NCI-H2107 treated with DMSO at 0.1 percent for 48 hours (cell line): Measurements from ENCODE around the gene MYEOV.

ENCODE experiments used
- DNase-seq: peaks from one replicate; lab custom pipeline; 2025; ENCODE audit not compliant: unreplicated experiment; lab: John Stamatoyannopoulos, UW

The MYEOV gene

DNA sequence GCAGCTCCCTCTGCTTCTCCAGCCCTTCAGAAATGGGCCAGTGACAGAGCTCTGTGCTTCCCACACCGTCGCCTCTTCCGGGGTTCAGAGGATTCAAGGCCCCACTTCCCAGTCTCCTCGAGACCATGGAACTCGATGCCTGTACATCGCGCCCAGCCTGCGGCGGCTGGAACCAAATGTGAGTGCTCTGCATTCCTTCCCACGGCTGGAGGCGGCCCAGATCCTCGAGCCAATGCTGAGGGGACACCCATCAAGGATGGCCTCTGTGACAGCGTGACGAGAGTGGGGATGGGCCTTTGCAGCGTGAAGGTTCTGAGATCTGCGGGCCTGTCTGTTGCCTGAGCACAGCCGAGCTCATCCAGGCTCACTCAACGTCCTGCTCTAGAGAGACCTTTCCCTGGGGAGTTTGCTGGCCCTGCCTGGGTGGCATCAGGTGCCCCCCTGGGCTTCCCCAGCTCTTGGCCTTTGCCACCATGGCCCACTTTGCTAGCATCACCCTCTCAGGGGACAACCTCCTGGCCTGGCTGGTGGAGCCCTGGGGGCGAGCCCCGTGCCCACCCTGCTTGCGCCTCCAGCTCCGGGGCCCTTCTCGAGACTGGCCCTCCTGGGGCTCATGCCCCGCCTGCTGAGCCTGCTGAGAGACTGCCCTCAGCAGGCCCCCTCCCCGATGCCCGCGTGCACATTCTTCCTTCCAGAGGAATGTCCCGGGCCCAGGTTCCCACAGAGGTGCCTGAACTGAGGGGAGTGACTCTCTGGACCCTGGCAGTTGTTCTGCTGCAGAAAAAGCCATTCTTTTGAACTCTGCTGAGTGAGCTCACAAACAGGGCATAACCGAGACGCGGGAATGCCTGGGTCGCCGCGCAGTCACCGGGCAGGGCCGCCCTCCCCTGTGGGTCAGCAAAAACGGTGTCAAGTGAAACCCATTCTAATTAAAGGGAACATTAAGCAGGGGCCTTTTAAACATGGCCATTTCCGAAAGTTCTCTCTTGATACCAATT is 7.3 kb upstream of the MYEOV start:
- no peak for DNase-seq

DNA sequence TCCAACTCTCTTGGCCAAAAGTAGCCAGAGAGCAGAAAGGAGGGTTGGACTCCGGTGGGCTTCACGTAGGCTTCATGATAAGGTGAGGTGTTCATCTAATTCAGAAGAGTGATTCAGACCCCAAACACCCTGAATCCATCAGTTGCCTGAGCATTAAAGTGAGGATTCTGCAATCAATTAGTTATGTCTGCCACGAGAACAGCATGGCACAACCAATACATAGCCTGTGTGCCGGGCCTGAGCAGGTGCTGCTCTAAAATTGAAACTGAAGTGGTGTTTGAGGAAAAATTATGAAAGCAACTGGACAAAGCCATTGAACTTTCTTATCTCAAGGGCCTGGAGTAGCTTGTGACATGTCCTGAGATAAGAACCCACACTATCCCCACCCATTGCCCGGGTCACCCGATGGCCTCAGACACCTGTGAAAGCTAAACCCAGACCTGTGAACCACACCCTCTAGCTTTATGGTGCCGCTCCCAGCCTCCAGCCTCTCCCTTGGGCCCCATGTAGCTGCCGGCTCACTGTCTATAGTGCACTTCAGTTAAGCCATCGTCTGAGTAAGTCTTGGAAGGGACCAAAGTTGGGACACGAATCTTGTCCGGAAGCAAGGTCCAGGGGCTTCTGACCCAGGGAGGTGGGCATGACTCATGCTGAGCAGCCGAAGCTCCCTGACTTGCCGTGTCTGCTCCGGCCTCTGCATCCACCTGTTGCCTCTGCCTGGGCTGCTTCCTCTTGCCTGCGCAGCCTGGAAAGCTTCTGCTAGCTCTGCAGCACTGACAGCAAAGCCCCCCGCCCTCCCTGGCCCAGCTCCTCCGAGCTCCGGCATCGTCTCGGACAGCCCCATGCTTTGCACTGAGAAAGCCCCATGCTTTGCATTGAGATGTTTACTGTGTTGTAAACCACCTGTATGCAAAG is 5.7 kb upstream of the MYEOV start:
- no peak for DNase-seq

DNA sequence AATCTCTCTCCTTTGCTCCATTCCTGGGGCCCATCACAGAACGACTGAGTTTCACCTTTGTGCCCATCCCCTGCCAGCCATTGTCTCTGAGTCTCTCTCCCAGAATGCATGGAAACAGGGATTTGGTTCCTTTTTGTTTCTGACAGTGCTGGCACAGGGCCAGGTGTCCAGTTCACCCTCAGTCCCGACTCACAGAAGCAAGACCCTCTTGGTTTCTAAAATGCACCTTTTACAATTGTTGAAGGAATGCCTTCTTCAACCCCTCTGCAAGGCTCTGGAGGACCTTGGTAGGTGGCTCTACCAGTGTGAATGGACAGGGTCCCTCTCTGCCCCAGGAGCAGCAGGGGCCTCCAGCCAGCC is 5.1 kb upstream of the MYEOV start:
- DNase-seq, result no peak

DNA sequence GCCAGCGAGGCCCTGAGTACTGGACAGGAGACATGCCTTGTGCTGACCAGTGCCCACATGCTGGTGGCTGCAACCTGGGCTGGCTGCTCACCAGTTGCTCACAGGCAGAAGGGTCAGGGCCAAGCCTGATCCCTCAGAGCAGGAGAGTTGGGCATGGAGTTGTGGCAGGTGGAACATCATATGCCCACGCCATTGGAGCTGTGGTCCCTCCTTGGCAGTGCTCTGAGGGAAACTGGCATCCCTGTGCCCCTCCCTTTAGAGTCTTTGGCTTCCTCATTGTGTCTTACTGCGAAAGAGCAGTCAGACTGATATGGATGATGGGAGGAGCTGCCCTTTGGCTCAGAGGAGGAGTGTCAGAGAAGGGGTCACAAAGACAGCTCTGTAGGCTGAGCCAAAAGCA is 3.1 kb upstream of the MYEOV start:
- DNase-seq, result no peak

DNA sequence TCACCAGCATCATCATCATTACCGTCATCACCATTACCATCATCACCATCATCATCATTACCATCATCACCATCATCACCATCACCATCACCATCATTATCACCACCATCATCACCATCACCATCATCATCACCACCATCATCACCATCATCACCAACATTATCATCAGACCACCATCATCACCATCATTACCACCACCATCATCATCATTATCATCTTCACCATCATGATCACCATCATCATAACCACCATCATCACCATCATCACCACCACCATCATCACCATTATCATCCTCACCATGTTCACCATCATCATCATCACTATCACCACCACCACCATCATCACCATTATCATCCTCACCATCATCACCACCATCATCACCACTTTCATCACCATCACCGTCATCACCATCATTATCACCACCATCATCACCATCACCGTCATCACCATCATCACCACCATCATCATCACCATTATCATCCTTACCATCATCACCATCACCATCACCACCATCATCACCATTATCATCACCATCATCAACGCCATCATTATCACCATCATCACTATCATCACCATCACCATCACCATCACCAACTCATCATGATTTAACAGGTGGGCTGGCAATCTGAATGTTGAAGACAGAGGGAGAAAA is 2.4 kb upstream of the MYEOV start:
- DNase-seq, result no peak

DNA sequence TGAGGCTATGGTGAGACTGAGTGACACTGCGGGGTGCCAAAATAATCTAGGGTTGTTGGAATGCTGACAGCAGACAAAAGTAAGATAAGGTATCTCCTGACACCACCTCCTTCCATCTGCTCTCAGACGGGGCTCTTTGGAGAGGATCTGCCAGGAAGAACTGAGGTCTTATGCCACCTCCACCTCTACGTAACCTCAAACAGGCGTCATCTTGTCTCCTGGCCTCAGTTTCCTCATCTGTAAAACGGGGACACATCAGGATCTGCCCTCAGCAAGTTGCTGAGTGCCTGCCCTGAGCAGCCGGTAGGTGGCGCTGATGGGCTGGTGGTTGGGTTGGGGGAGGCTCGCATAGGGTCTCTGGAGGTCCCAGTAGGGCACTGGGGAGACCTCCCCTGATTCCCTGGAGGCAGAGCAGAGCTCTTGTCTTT is 1.7 kb upstream of the MYEOV start:
- no peak for DNase-seq

DNA sequence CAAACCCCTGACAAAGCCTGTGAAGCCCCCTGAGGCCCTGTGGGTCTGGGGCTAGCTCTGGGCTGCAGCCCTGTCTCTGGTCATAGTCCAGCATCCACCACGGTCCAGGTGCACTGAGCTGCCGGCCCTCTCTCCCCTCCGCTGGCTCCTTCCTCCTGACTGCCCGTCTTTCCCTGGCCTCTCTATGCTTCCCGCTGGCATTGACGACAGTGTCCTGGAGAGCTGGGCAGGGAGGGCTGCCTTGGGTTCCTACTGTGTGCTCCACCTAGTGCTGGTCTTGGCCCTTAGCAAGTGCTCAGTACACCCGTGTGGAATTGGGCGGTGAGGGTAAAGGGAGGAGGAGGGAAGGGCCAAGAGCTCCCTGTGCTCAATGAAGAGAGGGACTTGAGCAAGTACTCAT is 868 bp upstream of the MYEOV start:
- DNase-seq, result no peak

DNA sequence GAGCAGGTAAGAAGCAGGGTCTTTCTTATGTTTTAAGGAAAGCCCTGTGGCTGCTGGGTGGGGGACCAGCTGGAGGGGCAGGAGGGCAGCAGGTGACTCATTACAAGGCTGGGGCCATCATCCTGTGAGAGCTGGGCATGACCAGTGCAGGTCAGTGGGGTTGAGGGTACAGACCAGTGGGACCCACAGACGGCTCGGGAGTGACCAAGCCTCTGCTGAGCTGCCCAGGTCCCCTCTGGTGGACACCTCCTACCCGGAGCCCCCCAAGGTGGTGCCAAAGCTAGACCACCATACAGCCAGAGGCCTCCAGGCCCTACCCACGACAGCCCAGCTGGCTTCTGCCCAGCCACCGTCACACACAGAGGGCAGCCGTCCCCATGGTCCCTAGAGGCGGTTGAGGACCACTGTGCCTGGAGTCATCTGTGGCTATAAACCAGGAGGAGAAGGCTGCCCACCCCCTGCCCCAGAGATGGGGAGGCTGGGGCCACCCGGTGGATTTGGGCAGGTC is 670 bp downstream of the MYEOV start:
- no peak for DNase-seq

DNA sequence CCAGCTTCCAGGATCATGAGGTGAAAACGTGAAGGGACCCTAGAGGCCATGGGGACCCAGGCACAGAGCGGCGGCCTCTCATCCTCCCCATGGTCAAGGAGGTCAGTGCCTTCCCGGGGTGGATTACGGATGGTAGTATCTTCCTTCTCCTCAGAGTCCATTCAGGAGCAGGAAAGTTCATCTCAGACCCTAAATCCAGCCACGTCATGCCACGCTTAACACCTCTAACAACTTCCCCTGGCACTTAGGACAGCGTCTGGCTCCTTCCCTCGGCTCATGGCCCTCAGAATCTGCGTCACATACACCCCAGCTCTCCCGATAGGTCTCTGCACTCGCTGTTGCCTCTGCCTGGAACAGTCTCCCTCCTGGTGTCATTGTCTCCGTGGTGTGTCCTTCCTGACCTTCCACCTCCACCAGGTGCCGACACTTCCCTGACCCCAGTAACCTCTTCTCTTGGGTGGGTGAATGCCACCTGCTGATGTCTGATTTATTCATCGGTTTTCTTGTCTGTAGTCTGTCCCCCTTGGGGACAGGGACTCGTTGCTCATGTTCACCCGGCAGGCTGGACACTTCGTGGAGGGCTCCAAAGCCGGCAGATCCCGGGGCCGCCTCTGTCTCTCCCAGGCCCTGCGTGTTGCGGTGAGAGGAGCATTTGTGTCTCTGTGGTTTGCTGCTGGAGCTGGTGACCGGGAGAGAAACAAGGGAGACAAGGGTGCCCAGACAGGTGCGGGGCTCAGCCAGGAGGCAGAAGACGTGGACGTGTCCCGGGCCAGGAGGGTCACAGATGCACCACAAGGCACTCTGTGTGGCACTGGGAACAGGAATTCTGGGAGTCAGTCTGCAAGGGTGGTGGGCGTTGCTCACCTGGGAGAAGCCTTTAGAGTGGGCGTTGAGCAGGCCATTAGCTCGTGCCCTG is 1.4 kb downstream of the MYEOV start:
- DNase-seq, result no peak

DNA sequence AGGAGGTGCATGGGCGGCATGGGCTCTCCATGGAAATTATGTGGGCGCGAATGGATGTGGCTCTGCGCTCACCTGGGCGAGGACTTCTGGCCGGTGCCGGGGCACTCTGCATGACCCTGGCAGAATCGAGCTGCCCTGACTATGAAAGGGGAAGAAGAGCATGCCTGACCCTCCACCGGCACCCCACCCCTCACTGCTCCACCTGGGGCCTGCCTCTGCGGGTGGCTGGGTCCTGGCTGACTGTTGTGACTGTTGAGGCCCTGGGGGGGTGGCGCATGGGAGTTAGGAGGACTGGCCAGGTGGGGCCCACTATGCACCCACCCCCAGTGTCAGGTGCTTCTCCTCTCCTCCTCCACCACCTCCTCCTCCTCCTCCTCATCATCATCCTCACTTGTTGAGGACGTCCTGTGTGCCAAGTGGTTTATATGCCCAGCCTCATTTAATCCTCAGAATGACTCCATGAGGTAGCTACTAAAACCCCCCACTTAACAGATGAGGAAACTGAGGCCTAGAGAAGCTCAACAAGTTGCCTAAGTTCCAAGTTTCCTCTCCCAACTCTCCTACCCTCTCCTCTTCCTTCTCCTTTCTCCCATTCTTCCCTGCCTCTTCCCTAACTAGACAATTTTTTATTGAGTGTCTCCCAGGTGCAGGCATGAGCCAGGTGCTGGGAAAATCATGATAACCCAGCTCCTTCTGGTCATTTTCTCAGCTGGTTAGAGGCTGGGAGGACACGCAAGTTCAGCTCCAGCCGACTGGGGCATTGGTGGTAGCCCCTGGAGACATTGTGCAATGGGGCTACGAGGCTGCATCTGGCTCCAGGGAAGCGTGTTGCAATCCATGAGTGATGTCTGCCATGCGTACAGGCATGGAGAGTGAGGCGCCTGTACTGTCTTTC is 2.3 kb downstream of the MYEOV start:
- DNase-seq, result no peak

DNA sequence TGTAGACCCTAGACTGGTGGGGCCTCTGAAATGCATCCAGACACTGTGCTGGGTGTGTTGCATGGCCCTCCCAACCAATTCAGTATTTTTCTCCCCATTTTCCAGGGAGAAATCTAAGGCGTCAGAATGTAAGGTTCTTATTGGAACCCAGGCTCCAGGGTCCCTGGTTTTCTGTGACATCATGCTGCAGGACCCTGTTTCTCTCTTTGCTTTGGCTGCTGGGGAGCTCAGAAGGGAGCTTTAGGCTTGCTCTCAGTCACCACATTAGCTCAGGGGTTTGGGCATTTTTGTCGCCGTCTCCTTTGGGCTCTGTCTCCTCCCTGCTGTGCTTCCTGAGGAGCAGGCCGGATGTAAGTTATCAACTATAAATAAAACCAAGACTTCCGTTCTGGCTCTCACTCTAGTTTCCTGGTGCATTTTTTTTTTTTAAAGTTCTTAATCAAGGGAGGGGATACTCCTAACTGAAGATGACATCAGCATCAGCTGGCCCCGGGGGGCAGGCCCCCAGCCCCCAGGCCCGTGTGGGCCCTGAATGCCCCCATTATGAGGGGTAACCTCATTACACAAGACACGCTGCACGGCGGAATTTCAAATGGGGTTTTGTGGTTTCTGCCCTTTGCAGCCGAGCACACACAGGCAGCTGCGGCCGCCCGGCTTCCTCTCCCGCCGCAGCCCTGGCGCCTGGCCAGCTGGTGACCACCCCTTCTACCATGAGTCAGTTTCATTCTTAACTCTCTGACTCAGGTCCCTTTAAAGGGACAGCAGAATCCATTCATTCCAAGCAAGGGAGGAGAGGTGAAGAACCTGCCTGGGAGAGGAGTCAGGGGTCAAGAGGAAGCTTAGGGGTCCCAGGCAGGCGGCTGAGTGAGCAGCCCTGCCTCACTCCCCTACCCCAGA is 3.2 kb downstream of the MYEOV start:
- no peak for DNase-seq

DNA sequence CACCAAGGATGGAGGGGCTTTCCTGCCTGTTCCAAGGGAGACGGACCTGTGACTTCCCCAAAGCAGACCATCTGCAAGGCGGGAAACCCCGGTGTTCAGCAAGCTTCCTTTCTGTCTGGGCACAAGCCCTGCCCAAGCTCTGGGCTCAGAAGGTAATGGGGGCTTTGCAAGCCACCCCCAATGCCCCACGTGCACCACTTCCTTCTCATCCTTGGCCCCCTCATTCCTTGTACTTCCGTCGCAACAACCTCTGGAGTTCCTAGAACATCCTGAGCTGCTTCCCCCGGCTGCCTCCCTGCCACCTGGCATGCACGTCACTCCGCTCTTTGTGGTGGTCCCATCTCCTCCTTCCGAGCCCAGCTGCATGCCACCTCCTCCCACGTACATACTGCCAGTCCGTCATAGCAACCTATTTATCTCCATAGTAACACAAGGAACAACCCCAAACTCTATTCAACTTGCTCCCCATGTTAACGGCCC is 3.9 kb downstream of the MYEOV start:
- no peak for DNase-seq

DNA sequence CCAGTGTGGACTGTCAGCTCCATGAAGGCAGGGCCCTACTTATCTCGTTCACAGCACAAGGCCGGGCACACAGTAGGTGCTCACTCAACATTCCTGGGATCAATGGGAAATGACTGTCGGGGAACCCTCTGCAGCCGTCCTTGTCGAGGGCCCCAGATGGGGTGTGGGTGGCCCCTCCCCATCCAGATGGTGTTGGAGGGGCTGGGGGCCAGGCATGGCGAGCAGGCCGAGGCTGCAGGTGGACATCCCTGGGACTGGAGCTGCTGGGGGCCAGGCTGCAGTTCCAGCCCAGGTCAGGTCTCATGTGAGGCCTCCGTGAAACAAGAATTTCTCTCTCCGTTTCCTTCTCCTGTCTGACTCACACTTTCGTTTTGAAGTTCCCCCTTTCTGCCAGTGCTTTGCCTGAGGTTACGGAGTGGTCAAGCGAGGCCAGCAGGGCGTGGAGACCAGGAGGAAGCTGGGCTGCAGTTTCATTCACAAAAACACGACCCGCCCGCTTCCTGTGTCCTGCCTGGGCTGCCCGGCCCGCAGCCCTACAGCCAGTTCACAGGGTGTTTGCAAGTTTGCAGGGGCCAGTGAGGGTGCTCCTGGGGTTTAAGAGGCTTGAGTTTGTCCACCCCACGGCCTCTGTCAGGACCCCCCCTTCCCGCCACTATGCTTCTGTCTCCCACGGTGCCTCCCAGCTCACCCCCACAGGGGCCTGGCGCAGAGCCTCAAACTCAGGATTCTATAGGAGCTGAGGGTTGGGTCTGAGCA is 4.5 kb downstream of the MYEOV start:
- DNase-seq, result no peak

DNA sequence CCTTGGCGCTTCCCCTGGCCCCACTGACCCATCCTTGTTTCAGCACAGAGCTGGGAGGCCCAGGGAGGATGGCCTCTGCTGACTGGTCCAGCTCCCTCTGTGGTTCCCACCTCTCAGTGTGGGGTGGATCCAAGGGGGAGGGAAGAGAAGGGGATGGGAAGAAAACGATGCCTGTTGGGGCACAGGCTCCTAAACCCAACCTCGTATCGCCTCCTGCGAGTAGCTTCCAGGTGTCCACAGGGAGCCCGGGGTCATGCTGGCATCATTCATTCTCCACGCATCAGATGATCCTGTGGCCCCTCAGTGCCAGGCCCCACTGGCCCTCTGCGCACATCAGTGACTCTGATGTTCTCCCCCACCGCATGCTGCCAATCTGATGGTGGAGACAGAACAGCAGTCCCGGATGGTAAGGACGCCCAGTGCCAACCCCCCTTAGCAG is 5.1 kb downstream of the MYEOV start:
- DNase-seq, result no peak

DNA sequence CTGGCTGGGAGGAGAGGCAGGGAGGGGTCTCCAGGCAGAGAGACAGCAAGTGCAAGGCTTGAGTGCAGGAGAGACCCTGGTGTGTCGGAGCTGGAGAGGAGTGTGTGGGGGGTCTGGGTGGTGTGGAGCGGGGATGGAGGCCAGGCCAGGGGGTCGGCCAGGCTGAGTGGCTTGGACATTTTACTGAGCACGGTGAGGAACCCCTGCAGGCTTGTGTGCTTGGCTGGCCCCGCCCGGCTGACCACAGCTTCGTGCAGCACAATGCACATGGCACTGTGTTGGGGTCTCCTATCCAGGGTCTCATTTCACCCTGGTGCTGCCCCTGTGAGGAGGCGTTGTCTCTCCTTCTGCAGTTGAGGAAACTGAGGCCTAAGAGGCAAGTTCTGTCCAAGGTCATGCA is 5.6 kb downstream of the MYEOV start:
- DNase-seq, result no peak

DNA sequence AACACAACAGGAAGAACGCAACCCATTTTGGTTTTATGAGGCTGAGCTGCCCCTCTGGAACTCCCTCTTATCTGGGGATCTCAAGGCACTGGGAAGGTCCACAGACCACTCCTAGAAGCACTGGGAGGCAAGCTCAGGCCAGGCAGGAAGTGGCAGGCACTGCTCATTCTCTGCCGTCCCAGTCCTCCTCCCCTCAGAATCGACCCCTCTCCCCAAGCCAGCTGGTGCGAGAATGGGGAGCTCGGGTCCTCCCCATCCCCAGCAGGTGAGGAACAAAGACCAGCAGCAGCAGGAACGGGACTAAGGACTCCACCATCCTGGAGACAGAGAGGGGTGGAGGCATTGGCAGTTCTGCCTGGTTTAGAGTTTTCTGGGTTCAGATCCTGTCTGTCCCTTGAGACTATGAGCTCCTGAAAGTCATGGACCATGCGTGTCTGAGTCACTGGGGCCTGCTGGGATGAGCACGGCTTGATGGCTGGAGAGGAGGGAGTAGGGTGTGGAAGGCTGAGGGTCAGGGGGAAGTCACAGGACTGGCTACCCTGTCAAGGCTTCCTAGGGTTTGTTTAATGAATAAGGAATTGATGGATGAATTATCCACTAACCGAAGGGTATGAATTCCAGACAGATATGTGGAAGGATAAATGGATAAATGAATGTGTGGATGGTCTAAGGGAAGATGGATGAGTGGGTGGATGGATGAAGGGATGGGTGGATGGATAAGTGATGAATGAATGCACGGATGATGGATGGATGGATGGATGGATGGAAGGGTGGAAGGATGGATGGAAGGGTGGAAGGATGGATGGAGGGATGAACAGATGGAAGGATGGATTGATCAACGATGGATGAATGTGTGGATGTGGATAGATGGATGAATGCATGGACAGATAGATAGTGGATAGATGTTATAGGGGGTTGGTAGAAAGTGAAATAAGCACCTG is 6.4 kb downstream of the MYEOV start:
- no peak for DNase-seq
